K562 (cell line): ENCODE results near the gene MMP24. TPM values are rescaled to one million over a fixed set of nuclear protein-coding genes. Genes with fewer than 3 reads are reported as not detected.

ENCODE experiments used
- DEAF1 ChIP-seq: fragments of 450-650 bp; formaldehyde crosslinking; IDR thresholded peaks from 2 replicates; pipeline ENCODE4 v1.4.0; 2020; ENCODE audit warnings: mild to moderate bottlenecking, moderate library complexity
- MED1 ChIP-seq: sonication (generic); formaldehyde crosslinking; IDR thresholded peaks from 2 replicates; pipeline ENCODE4 v1.8.1; 2023; ENCODE audit warnings: missing genetic modification reagents, borderline replicate concordance
- SAFB2 ChIP-seq: fragments of 200-400 bp; formaldehyde crosslinking; IDR thresholded peaks from 2 replicates; pipeline ENCODE4 v1.6.1; 2018; ENCODE audit warnings: borderline replicate concordance, low read length, low read depth, moderate library complexity; ENCODE audit not compliant: severe bottlenecking
- YBX1 ChIP-seq: fragments of 450-650 bp; IDR thresholded peaks from 2 replicates; pipeline ENCODE4 v1.7.1; 2016; ENCODE audit warnings: mild to moderate bottlenecking
- ZC3H11A ChIP-seq: IDR thresholded peaks from 2 replicates; pipeline ENCODE4 v1.6.1; 2012; ENCODE audit warnings: low read depth, low read length, improper control_type of control experiment
- polyA plus RNA-seq, 8 experiments: library from polyadenylated mRNA; depleted of rRNA in 4 of 8; stranded (reverse) in 5 of 8; unstranded in 3 of 8; fragments of >200 nt; fragmentation: Nextera tagmentation in 2 of 8; fragmentation: Illumina TruSeq in 1 of 8; extraction: Ambion mirVana in 2 of 8; extraction: Trizol in 1 of 8; gene quantifications; 2 replicates each; pipeline versions ENCODE4 v1.2.1 to v1.2.3, GENCODE V29; 2011 to 2014; ENCODE audit warnings: inconsistent platforms in 1 of 8, missing spikeins in 1 of 8
- total RNA-seq, 7 experiments: library from RNA; depleted of rRNA in 6 of 7; stranded (reverse); fragments of >200 nt in 6 of 7; fragmentation: Illumina TruSeq in 2 of 7; extraction: Trizol in 2 of 7; gene quantifications; 2 replicates each; pipeline versions ENCODE4 v1.2.1 to v1.2.3, GENCODE V29; 2011 to 2021; ENCODE audit warnings: low replicate concordance in 1 of 7
- TF ChIP-seq, protein P1 (sequence below): fragments of 450-650 bp; conservative IDR thresholded peaks from 2 replicates; pipeline ENCODE4 v1.6.1; 2016; ENCODE audit warnings: missing genetic modification characterization, low read depth, mild to moderate bottlenecking, missing compliant biosample characterization, moderate library complexity

MMP24 gene
- total and polyA plus RNA-seq, 9 of the 15 experiments (the other 6 are each of a cell fraction or from before 2014, with no cell fraction given): 0.03 to 0.07 (median 0.03) TPM; not detected in 6

DNA sequence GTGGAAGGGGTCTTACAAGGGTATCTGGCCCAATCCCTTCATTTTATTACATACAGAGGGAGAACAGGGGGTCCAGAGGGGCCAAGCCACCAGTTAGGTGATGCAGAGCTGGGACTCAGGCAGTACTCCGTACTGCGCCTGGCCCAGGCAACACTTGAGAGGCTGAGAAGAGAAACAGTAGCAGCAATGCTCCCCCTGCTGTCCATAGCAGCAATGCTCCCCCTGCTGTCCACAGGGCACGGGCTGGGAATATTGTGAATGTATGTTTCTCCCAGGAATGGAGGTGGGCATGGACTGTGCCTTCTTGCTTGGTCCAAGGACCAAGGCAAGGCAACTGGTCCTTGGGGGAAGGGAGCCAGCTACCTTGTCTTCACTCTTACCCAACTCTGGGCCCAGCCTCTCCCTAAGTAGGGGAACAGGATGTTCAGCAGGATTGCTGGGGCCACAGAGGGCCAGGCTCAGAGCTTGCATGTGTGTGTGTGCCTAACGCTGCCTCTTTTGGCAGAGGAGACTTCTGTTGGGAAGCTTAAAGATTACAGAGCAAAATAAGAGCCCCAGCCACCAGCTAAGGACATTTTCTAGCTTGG lies 80.5 kb downstream of the MMP24 start (continued):
- TF ChIP-seq SAFB2 (no peak), MED1 (no peak), DEAF1 (CRISPR knock-in tag) (0 out of 2 replicates have a peak, but pooled peaks have one; percentile 24), ZC3H11A (no peak), YBX1 (no peak)
- TF ChIP-seq, protein P1, sequence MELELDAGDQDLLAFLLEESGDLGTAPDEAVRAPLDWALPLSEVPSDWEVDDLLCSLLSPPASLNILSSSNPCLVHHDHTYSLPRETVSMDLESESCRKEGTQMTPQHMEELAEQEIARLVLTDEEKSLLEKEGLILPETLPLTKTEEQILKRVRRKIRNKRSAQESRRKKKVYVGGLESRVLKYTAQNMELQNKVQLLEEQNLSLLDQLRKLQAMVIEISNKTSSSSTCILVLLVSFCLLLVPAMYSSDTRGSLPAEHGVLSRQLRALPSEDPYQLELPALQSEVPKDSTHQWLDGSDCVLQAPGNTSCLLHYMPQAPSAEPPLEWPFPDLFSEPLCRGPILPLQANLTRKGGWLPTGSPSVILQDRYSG (tag): no peak
